ENCODE measurements around the gene SMARCAL1.
"Not testable (repeated sequence)": the region's sequence is repeated elsewhere in the genome, so short reads cannot be mapped to it uniquely, and the experiment has no call there.

SMARCAL1 gene

DNA sequence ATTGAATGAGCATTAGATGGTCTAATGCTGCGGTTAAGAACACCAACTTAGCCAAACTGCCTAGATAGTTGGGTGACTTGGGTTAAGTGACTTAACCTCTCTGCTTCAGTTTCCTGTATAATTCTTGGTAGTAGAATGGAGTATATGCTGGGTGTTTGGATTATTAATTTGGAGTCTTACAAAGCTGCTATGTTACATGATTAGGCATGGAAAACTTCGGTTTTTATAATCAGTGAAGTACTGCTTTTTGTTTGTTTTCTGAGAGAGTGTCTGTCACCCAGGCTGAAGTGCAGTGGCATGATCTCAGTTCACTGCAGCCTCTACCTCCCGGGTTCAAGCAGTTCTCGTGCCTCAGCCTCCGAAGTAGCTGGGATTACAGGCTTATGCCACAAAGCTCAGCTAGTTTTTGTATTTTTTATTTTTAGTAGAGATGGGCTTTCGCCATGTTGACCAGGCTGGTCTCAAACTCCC is 90.9 kb downstream of the SMARCAL1 start:
- no peak for DNase-seq

DNA sequence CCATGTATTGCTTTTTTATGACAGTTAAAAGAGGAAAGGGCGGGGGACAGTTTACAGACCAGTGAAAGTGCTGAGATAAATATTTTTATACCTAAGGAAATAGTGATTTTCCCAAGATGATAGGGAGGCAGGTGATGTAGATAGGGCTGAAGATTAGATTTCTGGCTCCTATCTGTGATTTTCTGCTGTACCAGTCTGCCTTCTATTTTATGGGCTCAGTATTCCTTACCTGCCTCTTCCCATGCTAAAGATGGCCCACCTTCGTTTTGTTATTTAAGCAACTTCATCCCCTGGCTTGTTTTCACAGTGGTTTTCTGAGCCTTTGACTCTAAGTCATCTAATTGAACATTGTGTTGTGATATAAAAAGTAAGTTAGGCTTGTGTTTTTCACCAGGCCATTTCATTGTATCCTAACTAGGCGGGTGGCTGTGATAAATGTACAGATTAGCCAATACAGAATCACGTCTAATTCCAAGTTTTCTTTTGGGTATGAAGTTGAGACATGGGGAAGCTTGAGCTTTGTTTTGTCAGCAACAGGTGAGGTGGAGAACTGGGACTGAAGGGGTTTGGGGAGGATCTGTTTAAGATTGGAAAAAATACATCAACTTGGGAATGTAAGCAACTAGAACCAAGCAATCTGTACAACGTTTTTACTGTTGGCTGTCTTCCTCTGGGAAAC is 91.6 kb downstream of the SMARCAL1 start:
- no peak for DNase-seq

DNA sequence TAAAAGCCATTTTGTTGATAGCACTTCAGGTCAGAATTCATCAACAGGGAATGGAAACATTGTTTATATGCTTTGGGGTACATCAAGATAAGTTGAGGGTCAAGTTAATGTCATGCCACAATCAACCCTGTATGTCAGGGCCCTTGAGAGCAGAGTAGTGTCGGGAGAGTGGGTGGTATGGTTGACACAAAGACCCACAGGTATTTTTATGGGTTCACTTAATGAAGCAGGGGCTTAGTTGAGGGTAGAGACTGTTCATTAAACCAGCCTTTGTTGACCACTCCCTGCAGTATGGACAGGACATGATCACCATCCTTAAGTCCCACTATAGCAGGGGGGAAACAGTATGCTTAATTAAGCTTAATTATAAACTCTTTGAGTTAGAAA is 92.1 kb downstream of the SMARCAL1 start:
- DNase-seq: no peak

DNA sequence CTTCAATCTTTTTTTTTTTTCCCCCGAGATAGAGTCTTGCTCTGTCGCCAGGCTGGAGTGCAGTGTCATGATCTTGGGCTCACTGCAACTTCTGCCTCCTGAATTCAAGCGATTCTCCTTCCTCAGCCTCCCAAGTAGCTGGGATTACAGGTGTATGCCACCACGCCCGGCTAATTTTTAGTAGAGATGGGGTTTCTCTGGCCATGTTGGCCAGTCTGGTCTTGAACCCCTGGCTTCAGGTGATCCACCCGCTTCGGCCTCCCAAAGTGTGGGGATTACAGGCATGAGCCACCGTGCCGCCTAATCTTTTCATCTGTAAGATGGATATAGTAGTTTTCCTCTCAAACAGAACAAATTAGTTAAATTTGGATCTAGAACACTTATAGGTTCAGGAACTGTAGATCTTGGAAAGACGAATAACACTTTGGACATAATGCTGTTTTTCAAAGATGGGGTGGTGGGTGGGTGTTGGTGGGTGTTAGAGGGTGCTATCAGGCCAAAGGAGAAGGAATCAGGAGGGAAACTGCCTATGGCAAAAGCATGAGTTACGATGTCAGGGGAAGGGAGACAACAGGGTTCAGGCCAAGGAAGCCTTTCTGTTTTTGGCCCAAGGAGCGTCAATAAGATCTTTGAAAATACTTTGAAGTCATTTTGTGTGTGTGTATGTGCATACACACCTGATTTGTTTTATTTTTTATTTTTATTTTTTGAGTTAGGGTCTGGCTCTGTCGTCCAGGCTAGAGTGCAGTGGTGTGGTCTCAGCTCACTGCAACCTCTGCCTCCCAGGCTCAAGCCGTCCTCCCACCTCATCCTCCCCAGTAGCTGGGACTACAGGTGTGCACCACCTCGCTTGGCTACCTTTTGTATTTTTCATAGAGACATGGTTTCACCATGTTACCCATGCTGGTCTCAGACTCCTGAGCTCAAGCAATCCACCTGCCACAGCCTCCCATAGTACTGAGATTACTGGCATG is 93.1 kb downstream of the SMARCAL1 start:
- no peak for DNase-seq

DNA sequence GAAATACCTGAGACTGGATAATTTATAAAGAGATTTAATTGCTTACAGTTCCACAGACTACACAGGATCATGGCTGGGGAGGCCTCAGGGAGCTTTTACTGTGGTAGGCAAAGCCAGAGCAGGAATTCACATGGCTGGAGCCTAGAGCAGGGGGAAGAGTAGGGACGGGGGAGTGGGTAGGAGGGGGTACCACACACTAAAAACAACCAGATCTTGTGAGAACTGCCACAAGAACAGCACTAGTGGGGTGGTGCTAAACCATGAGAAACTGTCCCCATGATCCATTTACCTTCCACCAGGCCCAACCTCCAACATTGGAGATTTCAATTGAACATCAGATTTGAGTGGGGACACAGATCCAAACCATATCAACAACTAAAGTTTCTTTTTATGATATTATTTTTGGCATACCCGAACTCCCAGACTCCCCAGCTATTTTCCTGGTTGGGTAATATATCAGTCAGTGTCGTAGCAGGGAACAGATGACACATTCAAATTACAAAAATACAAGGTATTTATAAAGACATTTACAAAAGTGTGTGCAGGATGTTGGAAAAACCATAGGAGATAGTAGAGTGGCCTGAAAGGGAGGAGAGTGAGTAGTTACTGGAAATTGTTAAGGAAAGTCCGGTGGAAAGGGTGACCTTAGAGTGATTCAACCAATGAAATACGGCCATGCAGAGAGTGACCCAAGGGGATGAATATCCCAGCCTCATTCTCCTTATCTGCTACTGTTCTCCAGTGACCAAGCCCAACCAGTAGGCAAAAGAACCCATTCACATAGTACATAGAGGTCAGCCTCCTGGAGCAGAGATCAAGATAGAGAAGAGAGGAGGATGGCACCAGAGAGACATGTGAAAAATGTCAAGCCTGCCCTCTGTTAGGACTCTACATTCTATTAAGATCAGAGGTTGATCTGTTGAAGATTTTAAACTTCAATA is 95.2 kb downstream of the SMARCAL1 start:
- DNase-seq: no peak

GRCh38 chr2:216508229-216508628 is 95.9 kb downstream of the SMARCAL1 start:
- DNase-seq: no peak

DNA sequence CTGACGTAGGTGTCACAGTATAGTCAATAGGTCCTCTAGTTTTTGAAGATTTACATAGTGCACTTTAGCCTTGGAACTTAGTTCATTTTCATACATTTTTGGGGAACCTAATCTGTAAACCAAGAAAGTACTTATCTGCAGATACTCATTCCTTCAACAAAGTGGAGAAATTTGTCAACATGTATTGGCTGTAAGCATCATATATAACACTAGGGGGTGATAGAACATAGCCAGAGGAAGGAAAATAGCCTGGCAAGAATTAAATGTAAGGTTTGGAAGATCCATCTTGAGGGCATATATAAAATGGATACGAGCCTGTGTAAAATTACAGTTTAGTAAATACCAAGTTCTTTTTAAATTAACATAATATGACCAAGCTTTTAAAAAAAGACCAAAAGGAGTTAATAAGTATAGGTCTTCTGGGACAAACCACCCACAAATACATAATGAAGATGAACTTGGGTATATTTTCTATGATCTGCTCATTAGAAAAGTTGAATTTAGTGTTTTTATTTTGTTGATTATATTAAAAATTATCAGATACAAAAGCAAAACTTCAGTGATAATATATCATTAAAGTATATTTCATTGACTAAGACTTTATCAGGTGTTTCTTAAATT is 104.6 kb downstream of the SMARCAL1 start:
- peak; percentile 74 for DNase-seq

- no peak for DNase-seq
These were observed 105.4 kb downstream of the SMARCAL1 start for GRCh38 chr2:216517447-216518225.

DNA sequence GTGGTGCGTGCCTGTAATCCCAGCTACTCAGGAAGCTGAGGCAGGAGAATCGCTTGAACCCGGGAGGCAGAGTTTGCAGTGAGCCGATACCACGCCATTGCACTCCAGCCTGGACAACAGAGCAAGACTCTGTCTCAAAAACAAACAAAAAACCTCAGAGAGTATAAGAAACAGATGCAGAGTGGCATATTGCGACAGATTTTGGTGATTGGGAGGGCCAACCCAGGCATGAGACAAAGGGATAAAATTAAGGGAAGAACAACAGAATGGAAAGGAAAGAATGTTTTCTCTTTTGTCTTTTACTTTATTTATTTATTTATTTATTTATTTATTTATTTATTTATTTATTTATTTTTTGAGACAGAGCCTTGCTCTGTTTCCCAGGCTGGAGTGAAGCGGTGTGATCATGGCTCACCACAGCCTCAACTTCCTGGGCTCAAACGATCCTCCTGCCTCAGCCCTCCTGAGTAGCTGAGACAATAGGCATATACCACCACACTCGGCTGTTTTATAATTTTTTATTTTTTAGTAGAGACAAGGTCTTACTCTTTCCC is 106.4 kb downstream of the SMARCAL1 start:
- not testable (repeated sequence) for DNase-seq

DNA sequence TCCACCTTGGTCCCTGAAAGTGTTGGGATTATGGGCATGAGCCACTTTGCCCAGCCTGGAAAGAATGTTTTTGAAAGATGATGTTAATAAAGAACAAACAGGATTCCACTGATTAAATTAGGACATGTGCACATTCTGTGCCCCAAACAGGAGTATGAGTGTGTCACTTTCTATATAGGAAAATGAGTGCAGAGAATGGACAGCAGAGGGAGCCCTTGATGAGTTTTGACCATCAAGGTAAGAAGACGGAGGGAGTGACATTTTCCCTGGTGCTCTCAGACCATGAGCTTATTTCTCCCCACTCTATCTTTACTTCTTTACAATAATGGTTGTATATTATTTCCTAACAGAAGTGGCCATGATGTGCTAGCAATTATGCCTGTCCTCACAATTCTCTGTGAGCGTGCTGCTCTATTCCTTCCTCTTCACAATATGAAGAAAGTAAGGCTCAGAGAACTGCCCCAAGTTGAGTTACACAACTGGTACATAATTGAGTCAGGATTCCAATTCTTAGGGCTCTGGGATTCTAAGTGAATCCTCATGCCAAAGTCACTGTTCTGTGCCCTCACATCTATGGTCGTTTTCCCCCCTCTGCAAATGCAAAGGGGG is 107.0 kb downstream of the SMARCAL1 start:
- DNase-seq: peak; percentile 86

GRCh38 chr2:216520112-216520511 is 107.8 kb downstream of the SMARCAL1 start:
- no peak for DNase-seq

DNA sequence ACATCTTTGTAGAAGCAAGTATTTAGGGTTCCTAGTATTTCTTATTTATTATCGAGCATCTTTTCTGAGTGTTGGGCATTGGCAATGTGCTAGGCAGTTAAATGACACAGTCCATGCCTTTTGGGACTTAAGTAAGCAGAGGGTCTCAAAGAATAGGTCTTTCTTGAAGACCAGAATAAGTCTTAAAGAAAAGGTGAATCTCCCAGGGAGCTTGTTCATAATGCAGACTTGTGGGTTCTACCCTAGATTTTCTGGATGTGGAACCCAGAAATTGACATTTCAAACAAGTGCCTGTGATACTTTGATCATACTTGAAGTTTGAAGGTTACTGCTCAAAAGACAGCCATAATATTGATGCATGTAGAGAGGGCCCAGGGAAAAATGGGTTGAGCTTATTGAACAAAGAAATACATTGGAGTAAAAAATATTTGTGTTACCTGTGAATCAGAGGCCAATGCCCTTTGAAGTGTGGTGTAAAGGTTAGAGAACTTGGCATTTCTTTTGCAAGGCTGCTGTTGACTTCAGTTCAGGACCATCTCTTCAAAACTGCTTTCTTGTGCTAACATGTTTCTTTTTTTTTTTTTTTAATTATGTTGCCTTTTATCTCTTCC is 110.7 kb downstream of the SMARCAL1 start:
- DNase-seq: no peak

DNA sequence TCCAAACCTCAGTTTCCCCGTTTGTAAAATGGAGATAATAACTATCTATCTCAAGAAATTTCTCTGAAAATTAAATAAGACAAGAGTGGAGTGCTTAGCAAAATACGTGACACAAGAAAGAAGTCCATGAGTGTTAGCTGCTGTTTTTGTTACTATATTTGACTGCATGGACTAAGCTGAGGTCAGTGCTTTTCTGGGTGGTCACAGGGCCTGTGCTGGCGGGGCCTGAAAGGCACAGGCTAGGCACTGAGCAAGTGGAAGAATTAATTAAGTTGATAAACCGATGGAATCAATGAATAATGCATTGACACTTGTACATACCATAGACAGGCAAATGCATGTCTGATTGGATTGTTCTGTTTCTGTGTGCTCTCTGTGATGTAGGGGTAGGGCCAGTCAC is 113.7 kb downstream of the SMARCAL1 start:
- no peak for DNase-seq

DNA sequence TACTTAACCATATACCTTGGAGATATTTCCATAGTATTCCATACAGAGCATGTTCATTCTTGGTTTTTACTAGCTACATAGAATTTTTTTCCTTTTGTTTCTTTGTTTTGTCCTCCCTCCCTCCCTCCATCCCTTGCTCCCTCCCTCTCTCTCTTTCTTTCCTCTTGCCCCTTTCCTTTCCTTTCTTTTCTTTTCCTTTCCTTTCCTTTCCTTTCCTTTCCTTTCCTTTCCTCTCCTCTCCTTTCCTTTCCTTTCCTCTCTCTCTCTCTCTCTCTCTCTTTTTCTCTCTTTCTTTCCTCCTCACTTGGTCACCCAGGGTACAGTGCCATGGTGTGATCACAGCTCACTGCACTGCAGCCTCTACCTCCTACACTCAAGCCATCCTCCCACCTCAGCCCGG is 114.7 kb downstream of the SMARCAL1 start:
- DNase-seq: no peak

GRCh38 chr2:216527600-216527999 is 115.3 kb downstream of the SMARCAL1 start:
- no peak for DNase-seq

- no peak for DNase-seq
These were observed 120.3 kb downstream of the SMARCAL1 start for GRCh38 chr2:216532562-216532961.
